ENCODE data around the gene PHACTR1.

- TF ChIP-seq CTCF (IDR thresholded peaks at IDR 0.05), result no peak
- TF ChIP-seq POLR2A (IDR thresholded peaks at IDR 0.05), result no peak
Measured at GRCh38 chr6:12992770-12993169, 276.2 kb downstream of the PHACTR1 start.
